GM19395 (cell line): ENCODE results near the gene CASK.
A peak's percentile ranks its signal among the peaks of the same experiment; 100 is the strongest.

ENCODE experiments used
- ATAC-seq: cut with Tn5 transposase; IDR thresholded peaks from one replicate; pipeline ENCODE4 v1.9.1; 2021; ENCODE audit warnings: mild to moderate bottlenecking, moderate library complexity; ENCODE audit not compliant: unreplicated experiment

CASK gene

GRCh38 chrX:41596596-41596995, 326.8 kb downstream of the CASK start:
- ATAC-seq, result peak; percentile 96

- no peak for ATAC-seq
Measured at GRCh38 chrX:41594634-41595033, 328.7 kb downstream of the CASK start.

- no peak for ATAC-seq
Measured at GRCh38 chrX:41591906-41592305, 331.4 kb downstream of the CASK start.

GRCh38 chrX:41590641-41591040, 332.7 kb downstream of the CASK start:
- ATAC-seq, result no peak

- ATAC-seq, result no peak
Measured at GRCh38 chrX:41589634-41590270, 333.6 kb downstream of the CASK start.

- ATAC-seq, result no peak
Measured at GRCh38 chrX:41588271-41588670, 335.1 kb downstream of the CASK start.

GRCh38 chrX:41580423-41581064, 342.8 kb downstream of the CASK start:
- ATAC-seq, result no peak

GRCh38 chrX:41563876-41564275, 359.5 kb downstream of the CASK start:
- ATAC-seq, result no peak

GRCh38 chrX:41561045-41561444, 362.3 kb downstream of the CASK start:
- ATAC-seq, result peak; percentile 94

GRCh38 chrX:41559235-41560052, 363.9 kb downstream of the CASK start:
- no peak for ATAC-seq

GRCh38 chrX:41558531-41558930, 364.8 kb downstream of the CASK start:
- no peak for ATAC-seq

GRCh38 chrX:41556958-41557357, 366.4 kb downstream of the CASK start:
- no peak for ATAC-seq

GRCh38 chrX:41553688-41554087, 369.7 kb downstream of the CASK start:
- ATAC-seq, result no peak

- no peak for ATAC-seq
Measured at GRCh38 chrX:41548411-41548810, 374.9 kb downstream of the CASK start.

- no peak for ATAC-seq
Measured at GRCh38 chrX:41543668-41544067, 379.7 kb downstream of the CASK start.

GRCh38 chrX:41543025-41543424, 380.3 kb downstream of the CASK start:
- no peak for ATAC-seq

- no peak for ATAC-seq
Measured at GRCh38 chrX:41542536-41542935, 380.8 kb downstream of the CASK start.

GRCh38 chrX:41542135-41542534, 381.2 kb downstream of the CASK start:
- no peak for ATAC-seq

GRCh38 chrX:41541386-41541785, 382.0 kb downstream of the CASK start:
- no peak for ATAC-seq

GRCh38 chrX:41538707-41539106, 384.6 kb downstream of the CASK start:
- no peak for ATAC-seq

- ATAC-seq, result no peak
Measured at GRCh38 chrX:41530085-41530484, 393.3 kb downstream of the CASK start.

GRCh38 chrX:41529221-41529620, 394.1 kb downstream of the CASK start:
- no peak for ATAC-seq
